Measurements from ENCODE around the gene SPSB4. TPM values are rescaled to one million over a fixed set of nuclear protein-coding genes. Genes with fewer than 3 reads are reported as not detected.

SPSB4 gene
- total and polyA plus RNA-seq, 2 donors (not counting 1 experiment from before 2014, with no cell fraction given): not detected

- CTCF ChIA-PET: no interaction called here
Measured at GRCh38 chr3:141057436-141057835, 6.3 kb downstream of the SPSB4 start.

More at GRCh38 chr3:141057436-141057835, 6.3 kb downstream of the SPSB4 start:
- H3K9me3 ChIP-seq (ENCODE audit: control extremely low read depth in 1 of 3, control insufficient read depth in 2 of 3, insufficient read depth in 1 of 3, low read length in 2 of 3): peaks cover 0 to 10% (median 0%) of the 10 kb centered on the region in 3 donors
- H3K27me3 ChIP-seq (replicated peaks in 1 of 4; ENCODE audit: control extremely low read depth in 1 of 4, control insufficient read depth in 3 of 4, insufficient read depth in 4 of 4, low read length in 3 of 4): peaks cover 0 to 15% (median 4%) of the 10 kb centered on the region in 4 experiments
- 96% methylated on average over 6 of the region's 7 CpGs for WGBS (ENCODE audit: insufficient coverage)
- H3K27ac ChIP-seq (ENCODE audit: low read length in 2 of 2): no peak overlapping the region
- no peak overlapping the region for H3K27ac Mint-ChIP-seq
- peaks cover 34% of the 10 kb centered on the region for H3K27me3 Mint-ChIP-seq
- no peaks in the 10 kb centered on the region for H3K79me2 ChIP-seq (ENCODE audit: control insufficient read depth, insufficient read depth, low read length)
- no peak overlapping the region for H3K4me2 ChIP-seq (replicated peaks; ENCODE audit: low read depth, low read length, poor library complexity, severe bottlenecking)
- H3K36me3 ChIP-seq (replicated peaks in 1 of 2; ENCODE audit: control extremely low read depth in 1 of 2, control insufficient read depth in 1 of 2, extremely low read depth in 1 of 2, insufficient read depth in 2 of 2, low read length in 1 of 2): no peaks in the 10 kb centered on the region
- no peak for ATAC-seq (ENCODE audit: low read depth)
- TF ChIP-seq CTCF (IDR thresholded peaks at IDR 0.05) (no peak), EZH2 (IDR thresholded peaks at IDR 0.05; ENCODE audit: borderline replicate concordance, insufficient read depth, low read depth, low read length, poor library complexity, severe bottlenecking) (no peak)
- no peaks in the 10 kb centered on the region for H3K9me3 Mint-ChIP-seq (ENCODE audit: insufficient read depth)
- no peak overlapping the region for H3K4me3 ChIP-seq (ENCODE audit: control extremely low read depth in 1 of 5, extremely low read depth in 1 of 5, insufficient read depth in 1 of 5, low read depth in 2 of 5, low read length in 4 of 5)
- H4K20me1 ChIP-seq (ENCODE audit: control insufficient read depth, insufficient read depth, low read length, poor library complexity, severe bottlenecking): no peaks in the 10 kb centered on the region
- DNase-seq: no peak
- H3K9ac ChIP-seq (ENCODE audit: low read length): no peak overlapping the region
- no peaks in the 10 kb centered on the region for H3K4me1 ChIP-seq (ENCODE audit: control insufficient read depth in 2 of 2, insufficient read depth in 2 of 2, low read length in 2 of 2)
- no peak overlapping the region for H2AFZ ChIP-seq (ENCODE audit: insufficient read depth, low read depth, low read length, poor library complexity, severe bottlenecking)
- no peak overlapping the region for H3K4me3 Mint-ChIP-seq
- POLR2A ChIA-PET: no interaction called here
- intact Hi-C loops (cut with micrococcal nuclease): no loop called here
- H3K4me1 Mint-ChIP-seq: no peaks in the 10 kb centered on the region
